ENCODE data around the gene POU1F1.
"Not testable (repeated sequence)": the region's sequence is repeated elsewhere in the genome, so short reads cannot be mapped to it uniquely, and the experiment has no call there.

Gene POU1F1

DNA sequence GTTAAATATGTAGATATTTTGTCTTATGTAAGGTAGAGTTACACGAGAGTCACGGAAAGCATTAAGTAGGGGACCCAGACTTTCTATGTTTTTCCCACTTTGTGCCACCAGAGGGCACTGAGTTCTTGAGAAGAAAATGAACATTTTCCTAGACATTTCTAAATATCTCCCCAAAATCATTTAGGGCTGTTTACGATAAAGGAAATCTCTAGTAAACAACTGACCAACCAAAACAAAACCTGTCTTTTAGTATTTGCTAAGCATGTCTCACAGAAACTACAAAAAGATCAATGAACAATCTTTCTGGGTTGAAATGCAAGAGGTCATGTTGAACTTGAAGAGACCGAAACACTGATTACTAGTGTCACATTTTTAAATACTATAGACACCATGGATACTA lies 16.1 kb downstream of the POU1F1 start:
- H3K4me3 ChIP-seq (ENCODE audit: low read depth, low read length), result no peak overlapping the region
- TF ChIP-seq, protein P1, sequence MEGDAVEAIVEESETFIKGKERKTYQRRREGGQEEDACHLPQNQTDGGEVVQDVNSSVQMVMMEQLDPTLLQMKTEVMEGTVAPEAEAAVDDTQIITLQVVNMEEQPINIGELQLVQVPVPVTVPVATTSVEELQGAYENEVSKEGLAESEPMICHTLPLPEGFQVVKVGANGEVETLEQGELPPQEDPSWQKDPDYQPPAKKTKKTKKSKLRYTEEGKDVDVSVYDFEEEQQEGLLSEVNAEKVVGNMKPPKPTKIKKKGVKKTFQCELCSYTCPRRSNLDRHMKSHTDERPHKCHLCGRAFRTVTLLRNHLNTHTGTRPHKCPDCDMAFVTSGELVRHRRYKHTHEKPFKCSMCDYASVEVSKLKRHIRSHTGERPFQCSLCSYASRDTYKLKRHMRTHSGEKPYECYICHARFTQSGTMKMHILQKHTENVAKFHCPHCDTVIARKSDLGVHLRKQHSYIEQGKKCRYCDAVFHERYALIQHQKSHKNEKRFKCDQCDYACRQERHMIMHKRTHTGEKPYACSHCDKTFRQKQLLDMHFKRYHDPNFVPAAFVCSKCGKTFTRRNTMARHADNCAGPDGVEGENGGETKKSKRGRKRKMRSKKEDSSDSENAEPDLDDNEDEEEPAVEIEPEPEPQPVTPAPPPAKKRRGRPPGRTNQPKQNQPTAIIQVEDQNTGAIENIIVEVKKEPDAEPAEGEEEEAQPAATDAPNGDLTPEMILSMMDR (IDR thresholded peaks at IDR 0.05; ENCODE audit: borderline replicate concordance, insufficient read depth, low read depth, low read length), result peak; percentile 57; the same call in 1 of the 2 replicates

DNA sequence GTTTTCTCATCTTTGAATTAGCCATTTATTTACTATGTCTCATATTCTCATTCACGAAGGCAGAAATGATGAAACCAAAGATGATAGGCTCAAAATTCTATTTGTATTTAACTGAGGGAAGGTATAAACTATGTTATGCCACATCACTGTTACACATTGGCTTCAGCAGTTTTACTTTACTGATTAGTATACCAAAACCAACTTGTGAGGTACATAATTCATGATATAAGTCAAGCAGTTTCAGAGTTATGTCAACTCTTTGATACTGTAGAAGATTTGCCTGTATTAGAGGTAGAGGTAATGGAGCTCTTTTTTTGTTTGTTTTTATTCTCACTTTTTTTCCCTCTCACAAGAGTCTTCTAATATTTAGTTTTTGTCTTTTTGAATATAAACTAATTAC lies 26.4 kb downstream of the POU1F1 start:
- TF ChIP-seq, protein P1 (IDR thresholded peaks at IDR 0.05; ENCODE audit: borderline replicate concordance, insufficient read depth, low read depth, low read length), result no peak
- H3K4me3 ChIP-seq (ENCODE audit: low read depth, low read length), result no peak overlapping the region

DNA sequence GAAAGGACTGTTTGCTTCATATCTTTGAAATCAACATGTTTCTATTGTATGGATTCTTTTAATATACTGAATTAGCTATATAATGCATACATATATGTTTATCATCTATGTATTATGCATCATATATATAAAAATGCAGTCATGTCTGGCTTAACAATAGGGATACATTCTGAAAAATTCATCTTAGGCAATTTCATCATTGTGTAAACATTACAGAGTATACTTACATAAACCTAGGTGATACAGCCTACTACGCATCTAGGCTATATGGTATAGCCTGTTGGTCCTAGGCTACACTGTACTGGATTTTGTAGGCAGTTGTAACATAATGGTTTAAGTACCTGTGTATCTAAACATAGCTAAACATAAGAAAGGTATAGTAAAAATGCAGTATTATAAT lies 27.6 kb downstream of the POU1F1 start:
- TF ChIP-seq, protein P1 (IDR thresholded peaks at IDR 0.05; ENCODE audit: borderline replicate concordance, insufficient read depth, low read depth, low read length), result no peak
- H3K4me3 ChIP-seq (ENCODE audit: low read depth, low read length), result no peak overlapping the region

DNA sequence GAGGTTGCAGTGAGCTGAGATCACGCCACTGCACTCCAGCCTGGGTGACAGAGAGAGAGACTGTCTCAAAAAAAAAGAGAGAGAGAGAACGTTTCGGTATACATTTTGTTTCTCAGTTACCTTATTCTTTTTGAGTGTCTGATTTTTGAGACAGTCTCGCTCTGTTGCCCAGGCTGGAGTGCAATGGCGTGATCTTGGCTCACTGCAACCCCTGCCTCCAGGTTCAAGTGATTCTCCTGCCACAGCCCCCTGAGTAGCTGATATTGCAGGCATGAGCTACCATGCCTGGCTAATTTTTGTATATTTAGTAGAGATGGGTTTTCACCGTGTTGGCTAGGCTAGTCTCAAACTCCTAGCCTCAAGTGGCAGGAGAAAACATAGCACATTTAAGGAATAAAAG lies 28.2 kb downstream of the POU1F1 start:
- not testable (repeated sequence) for H3K4me3 ChIP-seq (ENCODE audit: low read depth, low read length)

DNA sequence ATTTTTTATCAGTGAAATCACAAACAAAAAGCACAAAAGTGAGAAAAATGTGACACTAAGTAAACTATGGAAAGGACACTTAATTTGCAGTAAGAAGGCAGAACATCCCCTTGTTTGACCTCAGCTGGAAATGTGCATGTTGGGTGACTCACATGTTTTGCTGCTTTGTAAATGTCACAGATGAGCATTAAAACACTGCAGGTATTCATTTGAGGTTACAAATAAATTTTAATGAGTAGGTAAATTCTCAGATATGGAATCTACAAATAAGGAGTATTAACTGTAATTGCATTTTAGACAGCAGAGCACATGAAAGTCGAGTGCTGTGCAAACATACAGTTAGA lies 29.0 kb downstream of the POU1F1 start:
- no peak overlapping the region for H3K4me3 ChIP-seq (ENCODE audit: low read depth, low read length)
- TF ChIP-seq, protein P1 (IDR thresholded peaks at IDR 0.05; ENCODE audit: borderline replicate concordance, insufficient read depth, low read depth, low read length), result no peak

DNA sequence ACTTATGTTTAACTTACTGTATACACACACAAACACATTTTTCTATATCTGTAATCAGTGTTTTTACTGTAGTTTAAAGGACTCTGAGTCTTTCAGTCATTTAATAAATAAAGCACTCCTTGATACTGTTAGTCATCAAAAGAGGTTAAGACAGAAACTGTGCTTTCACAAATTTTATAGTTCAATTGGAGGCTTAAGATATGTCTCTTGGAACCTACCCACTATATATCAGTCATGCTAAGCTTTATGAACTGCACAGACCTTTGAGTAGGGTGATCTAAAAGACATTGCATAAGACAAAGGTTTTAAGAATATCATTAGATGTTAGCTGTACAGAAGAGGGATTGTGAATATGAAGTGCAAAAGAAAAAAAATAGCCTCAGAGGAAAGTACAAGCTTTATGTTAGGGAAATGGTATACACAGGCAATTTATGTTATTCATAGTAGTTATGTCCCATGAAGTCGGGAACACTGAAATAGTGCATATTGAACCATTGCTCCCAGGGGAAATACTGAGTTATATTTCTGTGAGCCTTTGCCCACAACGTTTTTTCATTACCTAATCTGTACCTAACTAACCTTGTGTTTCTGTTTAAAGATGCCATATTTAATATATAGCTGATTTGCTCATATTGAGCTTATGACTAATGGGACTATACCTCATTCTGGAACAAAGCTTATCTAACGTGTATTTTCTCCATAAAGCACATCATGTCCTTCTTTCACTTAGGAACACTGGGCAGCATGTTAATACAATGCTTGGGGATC lies 29.5 kb downstream of the POU1F1 start:
- TF ChIP-seq, protein P1 (IDR thresholded peaks at IDR 0.05; ENCODE audit: borderline replicate concordance, insufficient read depth, low read depth, low read length), result no peak

DNA sequence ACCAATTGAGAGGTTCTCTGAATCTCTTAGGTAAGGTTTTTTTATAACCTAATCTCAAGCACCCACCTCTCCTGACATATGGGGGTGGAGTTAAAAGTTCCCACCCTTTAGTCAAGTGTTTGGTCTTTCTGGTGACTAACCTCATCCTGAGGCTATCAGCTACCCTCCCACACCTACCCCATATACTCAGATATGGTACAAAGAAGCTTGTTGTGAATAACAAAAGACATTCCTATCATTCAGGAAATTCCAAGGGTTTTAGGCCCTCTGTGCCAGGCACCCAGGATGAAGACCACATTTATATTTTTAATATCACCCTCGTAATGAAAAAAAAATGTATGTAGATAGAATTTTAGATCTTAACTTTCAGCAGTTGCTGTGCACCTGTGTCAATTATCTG lies 40.3 kb downstream of the POU1F1 start:
- no peak overlapping the region for H3K4me3 ChIP-seq (ENCODE audit: low read depth, low read length)
- TF ChIP-seq, protein P1 (IDR thresholded peaks at IDR 0.05; ENCODE audit: borderline replicate concordance, insufficient read depth, low read depth, low read length), result no peak

More for the DNA sequence above, 29.5 kb downstream of the POU1F1 start:
- no peak overlapping the region for H3K4me3 ChIP-seq (ENCODE audit: low read depth, low read length)
